HCT116 (cell line): ENCODE results near the gene PDLIM3. TPM values are rescaled to one million over a fixed set of nuclear protein-coding genes. Genes with fewer than 3 reads are reported as not detected.

ENCODE experiments used
- ATAC-seq: fragments of 200-7000 bp; cut with Tn5 transposase; 2 replicates; pipeline ENCODE4 v1.9.1; 2020; ENCODE audit warnings: mild to moderate bottlenecking, moderate library complexity
- BruUV-seq: library from RNA; stranded (reverse); fragments of 400-500 nt; replicated peaks from 2 replicates; lab custom pipeline; 2021; lab: Mats Ljungman, UMichigan
- CTCF ChIA-PET: fragments of 300-600 bp; sonication (Branson Sonifier 250); formaldehyde crosslinking; loops from one replicate; lab custom pipeline; 2021; ENCODE audit warnings: antibody characterized with exemption; lab: Charles Lee
- POLR2A ChIA-PET: fragments of 300-600, 350-600 bp; sonication (Branson Sonifier 250); formaldehyde crosslinking; loops from one replicate; lab custom pipeline; 2021; ENCODE audit warnings: antibody characterized with exemption; lab: Charles Lee
- RAD21 ChIA-PET, 2 experiments: fragments of 300-600 bp; sonication (Branson Sonifier 250); formaldehyde crosslinking; loops; one replicate each; lab custom pipeline; 2023; ENCODE audit warnings: low total read pairs in 2 of 2; ENCODE audit not compliant: uncharacterized antibody in 2 of 2, unreplicated experiment in 2 of 2, low non-redundant PET in 1 of 2; lab: Charles Lee
- DNase-seq: peaks from one replicate; pipeline ENCODE4 v3.0.0-alpha.2; 2010; ENCODE audit warnings: low read depth, low spot score
- H2AFZ ChIP-seq: fragments of 200-600 bp; shearing (Covaris generic), sonication (generic); 2 replicates; pipeline ENCODE4 v1.6.1; 2017; ENCODE audit warnings: low read depth, mixed run types, mixed read lengths, antibody characterized with exemption, low read length; ENCODE audit not compliant: poor library complexity, severe bottlenecking
- H3K27ac ChIP-seq: 2 replicates; pipeline ENCODE4 v1.5.1; 2012; ENCODE audit warnings: low read depth, low read length
- H3K27me3 ChIP-seq: fragments of 200-600 bp; sonication (generic); 2 replicates; pipeline ENCODE4 v1.6.1; 2016; ENCODE audit warnings: mixed run types, low read length, mixed read lengths; ENCODE audit not compliant: insufficient read depth
- H3K36me3 ChIP-seq, 2 experiments: fragments of 200-500 bp in 1 of 2; fragments of 200-600 bp in 1 of 2; sonication (Bioruptor generic) in 1 of 2; sonication (generic) in 1 of 2; 2 replicates each; pipeline versions ENCODE4 v1.5.1 to v1.6.1; 2014 to 2016; ENCODE audit warnings: low read length in 2 of 2, inconsistent platforms in 1 of 2, mixed read lengths in 1 of 2, mixed run types in 1 of 2; ENCODE audit not compliant: insufficient read depth in 2 of 2, control insufficient read depth in 1 of 2
- H3K4me1 ChIP-seq, 2 experiments: fragments of 200-600 bp in 1 of 2; sonication (generic) in 1 of 2; 2 replicates each; pipeline versions ENCODE4 v1.5.1 to v1.6.1; 2012 to 2017; ENCODE audit warnings: low read length in 2 of 2, inconsistent platforms in 1 of 2, mild to moderate bottlenecking in 1 of 2, mixed read lengths in 1 of 2, mixed run types in 1 of 2, moderate library complexity in 1 of 2; ENCODE audit not compliant: insufficient read depth in 2 of 2, control insufficient read depth in 1 of 2
- H3K4me2 ChIP-seq: fragments of 200-600 bp; sonication (generic); 2 replicates; pipeline ENCODE4 v1.6.1; 2017; ENCODE audit warnings: mixed run types, low read length, mixed read lengths
- H3K4me3 ChIP-seq, 2 experiments: fragments of 200-600 bp in 1 of 2; sonication (generic) in 1 of 2; replicated peaks in 1 of 2; 2 replicates each; pipeline ENCODE4 v1.5.1; 2011 to 2016; ENCODE audit warnings: low read length in 2 of 2, control low read depth in 1 of 2, low read depth in 1 of 2, mild to moderate bottlenecking in 1 of 2, mixed read lengths in 1 of 2, mixed run types in 1 of 2
- H3K79me2 ChIP-seq: fragments of 200-600 bp; sonication (generic); 2 replicates; pipeline ENCODE4 v1.6.1; 2017; ENCODE audit warnings: mild to moderate bottlenecking, mixed run types, low read length, moderate library complexity, mixed read lengths; ENCODE audit not compliant: insufficient read depth
- H3K9ac ChIP-seq: fragments of 200-600 bp; sonication (generic); 2 replicates; pipeline ENCODE4 v1.6.1; 2016; ENCODE audit warnings: low read length, mixed read lengths
- H3K9me2 ChIP-seq: fragments of 200-600 bp; sonication (generic), shearing (Covaris generic); 2 replicates; pipeline ENCODE4 v1.6.1; 2017; ENCODE audit warnings: mixed run types, mild to moderate bottlenecking, moderate library complexity; ENCODE audit not compliant: insufficient read depth
- H3K9me3 ChIP-seq, 2 experiments: fragments of 200-500 bp in 1 of 2; fragments of 200-600 bp in 1 of 2; sonication (Bioruptor generic) in 1 of 2; sonication (generic) in 1 of 2; 2 replicates each; pipeline ENCODE4 v1.6.1; 2014 to 2017; ENCODE audit warnings: low read length in 2 of 2, mixed read lengths in 2 of 2, inconsistent platforms in 1 of 2, low read depth in 1 of 2, mild to moderate bottlenecking in 1 of 2, mixed run types in 1 of 2, moderate library complexity in 1 of 2; ENCODE audit not compliant: control insufficient read depth in 1 of 2, insufficient read depth in 1 of 2
- H4K20me1 ChIP-seq: fragments of 200-600 bp; sonication (generic), shearing (Covaris generic); 2 replicates; pipeline ENCODE4 v1.6.1; 2017; ENCODE audit warnings: mixed run types, mild to moderate bottlenecking, moderate library complexity; ENCODE audit not compliant: insufficient read depth
- ATF3 ChIP-seq: IDR thresholded peaks from 2 replicates; pipeline ENCODE4 v1.6.1; 2012
- CEBPB ChIP-seq: IDR thresholded peaks from 2 replicates; pipeline ENCODE4 v1.6.1; 2012; ENCODE audit warnings: low read depth
- EZH2 ChIP-seq: fragments of 200-600 bp; sonication (generic); IDR thresholded peaks from 2 replicates; pipeline ENCODE4 v1.6.1; 2017; ENCODE audit warnings: antibody characterized with exemption, mixed run types
- FOSL1 ChIP-seq: IDR thresholded peaks from 2 replicates; pipeline ENCODE4 v1.6.1; 2012; ENCODE audit warnings: low read depth
- JUND ChIP-seq: IDR thresholded peaks from 2 replicates; pipeline ENCODE4 v1.6.1; 2012
- MAX ChIP-seq: IDR thresholded peaks from 2 replicates; pipeline ENCODE4 v1.6.1; 2012
- POLR2A ChIP-seq: IDR thresholded peaks from 2 replicates; pipeline ENCODE4 v1.7.0; 2011; ENCODE audit warnings: borderline replicate concordance; ENCODE audit not compliant: insufficient read depth, insufficient read length; ENCODE audit errors: extremely low read depth
- POLR2AphosphoS5 ChIP-seq: IDR thresholded peaks from 2 replicates; pipeline ENCODE4 v1.6.1; 2011; ENCODE audit warnings: mild to moderate bottlenecking, low read depth, low read length, moderate library complexity
- REST ChIP-seq: IDR thresholded peaks from 2 replicates; pipeline ENCODE4 v1.6.1; 2012; ENCODE audit warnings: low read depth
- SIN3A ChIP-seq: IDR thresholded peaks from 2 replicates; pipeline ENCODE4 v1.6.1; 2012; ENCODE audit warnings: low read depth
- SP1 ChIP-seq: IDR thresholded peaks from 2 replicates; pipeline ENCODE4 v1.6.1; 2012; ENCODE audit warnings: low read depth
- SRF ChIP-seq: IDR thresholded peaks from 2 replicates; pipeline ENCODE4 v1.6.1; 2012; ENCODE audit warnings: low read depth
- ZBTB33 ChIP-seq: IDR thresholded peaks from 2 replicates; pipeline ENCODE4 v1.6.1; 2011; ENCODE audit warnings: mild to moderate bottlenecking, low read length, moderate library complexity; ENCODE audit not compliant: insufficient replicate concordance; ENCODE audit errors: extremely low read depth
- ZNF274 ChIP-seq: fragments of 200-500 bp; sonication (Bioruptor generic); IDR thresholded peaks from 2 replicates; pipeline ENCODE4 v1.6.1; 2014; ENCODE audit warnings: mild to moderate bottlenecking, low read depth, low read length, inconsistent platforms
- intact Hi-C: fragments of 100-400 bp; cut with micrococcal nuclease; formaldehyde crosslinking; loops from 2 replicates; pipeline ENCODE4 v1.10.0; 2022
- total RNA-seq: library from RNA; stranded (reverse); gene quantifications from one replicate; pipeline ENCODE4 v1.2.1, GENCODE V29; 2021; ENCODE audit not compliant: unreplicated experiment

The PDLIM3 gene
- total RNA-seq, 1 experiment from 2014 or later, result 11.5 TPM

- no peak overlapping the region for H3K4me3 ChIP-seq
- DNase-seq (no peak), ATAC-seq (no peak)
- H2AFZ ChIP-seq, result no peak overlapping the region
- POLR2A ChIA-PET, result no interaction called here
- no peaks in the 10 kb centered on the region for H3K9me3 ChIP-seq
- H3K79me2 ChIP-seq, result no peaks in the 10 kb centered on the region
- no peaks in the 10 kb centered on the region for H3K9me2 ChIP-seq
- intact Hi-C loops, result no loop called here
- H4K20me1 ChIP-seq, result no peaks in the 10 kb centered on the region
- no peak overlapping the region for H3K9ac ChIP-seq
- H3K4me2 ChIP-seq, result no peak overlapping the region
- CTCF ChIA-PET, result no interaction called here
- RAD21 ChIA-PET, result no interaction called here
- H3K27ac ChIP-seq, result no peak overlapping the region
- TF ChIP-seq CEBPB, result no peak
- H3K27me3 ChIP-seq, result no peaks in the 10 kb centered on the region
- peaks cover 3 to 15% of the 10 kb centered on the region in 2 experiments; a peak in 3 of 4 replicates for H3K4me1 ChIP-seq
- no peaks in the 10 kb centered on the region for H3K36me3 ChIP-seq
- BruUV-seq, result no TSS peak
Measured at GRCh38 chr4:185500576-185500975, 34.7 kb downstream of the PDLIM3 start.

GRCh38 chr4:185500035-185500434, 35.3 kb downstream of the PDLIM3 start:
- no peak for DNase-seq
- Histone ChIP-seq H3K9ac (no peak overlapping the region), H4K20me1 (no peaks in the 10 kb centered on the region), H2AFZ (no peak overlapping the region), H3K36me3 (no peaks in the 10 kb centered on the region), H3K9me3 (no peaks in the 10 kb centered on the region), H3K4me1 (peaks cover 3 to 13% of the 10 kb centered on the region in 2 experiments; a peak in 3 of 4 replicates), H3K27me3 (no peaks in the 10 kb centered on the region), H3K4me3 (no peak overlapping the region), H3K79me2 (no peaks in the 10 kb centered on the region), H3K4me2 (no peak overlapping the region), H3K9me2 (no peaks in the 10 kb centered on the region), H3K27ac (no peak overlapping the region)
- RAD21 ChIA-PET, result no interaction called here
- no peak for ATAC-seq
- intact Hi-C loops, result no loop called here
- BruUV-seq, result no TSS peak
- CTCF ChIA-PET, result no interaction called here
- POLR2A ChIA-PET, result no interaction called here
- TF ChIP-seq POLR2A (no peak), POLR2AphosphoS5 (no peak), REST (no peak), EZH2 (no peak), ATF3 (no peak), SRF (no peak), ZBTB33 (no peak), SP1 (no peak), ZNF274 (no peak), FOSL1 (no peak), MAX (no peak), SIN3A (no peak), JUND (no peak)
